Stimulated activated CD4-positive, alpha-beta T cell treated with anti-CD3 and anti-CD28 coated beads, Interleukin-1b, Interleukin-23, amount 100 ng/mL, for 48 hours (primary cell): ENCODE measurements around the gene NLGN2.
"Not testable (repeated sequence)": the region's sequence is repeated elsewhere in the genome, so short reads cannot be mapped to it uniquely, and the experiment has no call there.

Source experiments
- DNase-seq: peaks from one replicate; pipeline ENCODE4 v3.0.0-alpha.2; 2020

Gene NLGN2

GRCh38 chr17:7407485-7408251, at the start of gene NLGN2:
NLGN2 (plus strand) TSS chr17:7407845; CDS start chr17:7408256, 411 bp downstream.
- no peak for DNase-seq

GRCh38 chr17:7361906-7362305, 45.7 kb upstream of the NLGN2 start:
- DNase-seq = no peak

GRCh38 chr17:7363311-7363710, 44.3 kb upstream of the NLGN2 start:
- no peak for DNase-seq

GRCh38 chr17:7365963-7366362, 41.7 kb upstream of the NLGN2 start:
- DNase-seq = not testable (repeated sequence)

- DNase-seq = no peak
Observed at GRCh38 chr17:7367083-7367482, 40.6 kb upstream of the NLGN2 start.

DNA sequence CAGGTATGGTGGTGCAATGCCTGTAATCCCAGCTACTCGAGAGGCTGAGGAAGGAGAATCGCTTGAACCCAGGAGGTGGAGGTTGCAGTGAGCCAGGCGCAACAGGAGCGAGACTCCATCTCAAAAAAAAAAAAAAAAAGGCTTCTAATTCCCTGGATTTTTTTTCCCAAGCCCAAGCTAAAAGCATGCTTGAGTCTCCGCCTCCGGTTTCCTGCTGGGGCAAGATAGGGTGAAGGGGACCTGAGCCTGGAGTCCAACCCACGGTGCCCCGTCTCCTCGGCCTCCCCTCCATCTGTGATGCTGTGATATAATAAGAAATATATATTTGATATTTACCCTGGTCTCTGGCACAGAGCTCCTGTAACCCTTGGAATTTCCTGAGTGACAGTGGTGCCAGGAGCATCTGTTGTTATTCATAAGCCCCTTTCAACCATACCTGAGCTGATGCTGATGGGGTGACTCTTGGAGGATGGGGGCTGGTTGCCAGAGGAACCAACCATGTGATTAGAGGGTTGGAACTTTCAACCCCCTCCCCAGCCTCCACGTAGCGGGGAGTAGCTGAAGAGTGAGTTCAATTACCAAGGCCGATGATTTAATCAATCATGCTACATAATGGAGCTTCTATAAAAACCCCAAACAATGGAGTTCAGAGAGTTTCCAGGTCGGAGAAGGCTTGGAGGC, 39.6 kb upstream of the NLGN2 start:
- DNase-seq = no peak

DNA sequence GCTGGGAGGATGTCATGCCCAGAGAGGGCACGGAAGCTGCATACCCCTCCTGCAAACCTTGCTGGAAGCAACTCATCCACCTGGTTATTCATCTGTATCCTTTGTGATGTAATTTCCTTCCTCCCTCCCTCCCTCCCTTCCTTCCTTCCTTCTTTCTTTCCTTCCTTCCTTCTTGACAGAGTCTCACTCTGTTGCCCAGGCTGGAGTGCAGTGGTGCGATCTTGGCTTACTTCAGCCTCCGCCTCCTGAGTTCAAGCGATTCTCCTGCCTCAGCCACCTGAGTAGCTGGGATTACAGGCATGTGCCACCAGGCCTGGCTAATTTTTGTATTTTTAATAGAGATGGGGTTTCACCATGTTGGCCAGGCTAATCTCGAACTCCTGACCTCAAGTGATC, 39.0 kb upstream of the NLGN2 start:
- not testable (repeated sequence) for DNase-seq

DNA sequence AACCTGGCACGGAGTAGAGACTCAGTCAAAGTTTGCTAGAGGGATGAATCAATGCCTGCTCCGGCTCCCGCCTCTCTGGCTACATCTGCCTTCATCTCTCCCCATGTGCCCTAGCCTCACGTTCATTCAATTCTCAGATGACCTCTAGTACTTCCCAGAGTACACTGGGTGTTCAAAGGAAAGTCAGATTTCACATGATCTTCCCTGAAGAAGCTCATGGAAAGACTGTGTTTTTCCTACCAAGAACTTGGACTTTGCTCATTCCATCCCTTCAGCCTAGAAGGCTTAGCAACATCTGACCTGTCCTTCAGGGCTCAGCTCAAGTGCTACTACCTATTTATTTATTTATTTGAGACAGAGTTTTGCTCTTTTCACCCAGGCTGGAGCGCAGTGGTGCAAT, 37.8 kb upstream of the NLGN2 start:
- DNase-seq = no peak

DNA sequence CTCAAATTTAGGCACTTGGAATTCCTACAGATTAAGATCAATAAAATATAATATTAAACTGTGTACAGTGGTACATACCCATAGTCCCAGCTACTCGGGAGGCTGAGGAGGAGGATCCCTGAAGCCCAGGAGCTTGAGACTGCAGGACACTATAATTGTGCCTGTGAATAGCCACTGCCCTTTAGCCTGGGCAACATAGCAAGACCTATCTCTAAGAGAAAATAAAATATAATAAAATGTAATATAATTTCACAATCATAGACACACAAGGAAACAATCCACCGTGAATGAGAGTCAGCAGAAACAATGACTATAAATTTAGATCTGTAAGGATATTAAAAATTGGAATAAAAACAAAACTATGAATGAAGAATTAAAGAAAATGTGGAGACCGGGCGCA, 36.8 kb upstream of the NLGN2 start:
- DNase-seq = no peak

GRCh38 chr17:7374353-7374752, 33.3 kb upstream of the NLGN2 start:
- no peak for DNase-seq

DNA sequence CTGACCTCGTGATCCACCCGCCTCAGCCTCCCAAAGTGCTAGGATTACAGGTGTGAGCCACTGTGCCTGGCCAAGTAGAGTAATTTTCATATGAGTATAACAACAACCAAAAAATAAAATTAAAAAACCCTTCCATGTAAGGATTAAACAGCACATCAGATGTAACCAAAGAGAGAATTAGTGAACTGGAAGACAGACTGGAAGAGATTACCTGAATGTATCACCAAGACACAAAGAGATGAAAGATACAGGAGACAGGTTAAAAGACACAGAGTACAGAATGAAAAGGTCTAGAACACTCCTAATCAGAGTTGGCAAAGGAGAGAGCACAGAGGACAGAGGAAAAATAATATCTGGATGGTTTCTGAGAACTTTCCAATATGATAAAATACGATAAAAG, 28.5 kb upstream of the NLGN2 start:
- DNase-seq = no peak

GRCh38 chr17:7380321-7380720, 27.3 kb upstream of the NLGN2 start:
- DNase-seq = no peak

DNA sequence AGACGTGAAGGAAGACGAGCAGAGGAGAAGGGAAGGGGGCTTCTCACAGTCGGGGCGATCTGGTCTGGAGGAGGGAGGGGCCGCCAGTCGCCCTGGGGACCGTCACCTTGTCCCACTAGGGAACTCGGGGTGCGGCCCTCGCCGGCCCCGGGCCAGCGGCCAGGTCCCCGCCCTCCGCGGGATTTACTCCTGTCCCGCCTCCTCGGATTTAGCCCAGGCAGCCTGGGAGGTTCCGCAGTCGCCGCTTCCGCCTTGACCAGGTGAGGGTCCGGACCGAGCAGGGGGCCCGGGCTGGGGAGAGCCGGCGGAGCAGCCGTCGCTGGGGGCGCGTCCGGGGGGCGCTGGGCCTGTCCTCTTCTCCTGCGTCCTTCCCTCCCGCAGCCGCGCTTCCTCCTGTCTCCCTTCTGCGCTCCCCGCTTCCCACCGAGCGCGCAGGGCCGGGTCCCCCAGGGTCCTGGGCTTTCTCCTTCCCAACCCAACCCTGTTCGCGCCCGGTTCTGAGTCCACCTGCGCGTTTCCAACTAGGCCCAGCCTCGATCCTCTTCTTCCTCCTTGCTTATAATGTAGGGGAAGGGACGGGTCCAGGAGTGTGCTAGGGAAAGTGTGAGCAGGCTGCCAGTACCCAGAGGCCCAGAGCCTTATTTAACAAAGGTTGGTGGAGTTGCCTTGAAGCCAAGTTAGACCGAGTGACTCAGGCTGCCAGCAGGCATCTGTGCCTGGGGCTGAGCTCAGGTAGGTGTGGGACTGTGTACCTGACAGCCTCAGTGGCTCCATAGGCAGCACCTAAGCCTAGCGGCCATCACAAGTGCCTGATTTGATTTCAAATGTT, 26.6 kb upstream of the NLGN2 start, which contains the start of gene TNK1:
Gene TNK1 (plus strand): TSS at position 235 of the 829 bp plus-strand sequence. CDS start 1,838 bp downstream, outside the sequence.
- DNase-seq = no peak

DNA sequence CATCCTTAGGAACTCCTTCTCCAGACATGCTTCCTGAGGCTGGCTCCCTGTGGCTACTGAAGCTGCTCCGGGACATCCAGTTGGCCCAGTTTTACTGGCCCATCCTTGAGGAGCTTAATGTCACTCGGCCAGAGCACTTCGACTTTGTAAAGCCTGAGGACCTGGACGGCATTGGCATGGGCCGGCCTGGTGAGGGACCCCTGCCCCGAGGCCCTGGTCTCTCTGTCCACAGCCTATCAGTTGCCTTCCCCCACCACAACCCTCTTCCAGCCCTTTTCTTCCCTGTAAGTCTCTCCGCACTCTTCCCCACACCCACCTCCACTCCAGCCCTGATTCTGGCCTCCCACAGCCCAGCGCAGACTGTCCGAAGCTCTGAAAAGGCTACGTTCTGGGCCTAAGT, 24.7 kb upstream of the NLGN2 start:
- DNase-seq = no peak

DNA sequence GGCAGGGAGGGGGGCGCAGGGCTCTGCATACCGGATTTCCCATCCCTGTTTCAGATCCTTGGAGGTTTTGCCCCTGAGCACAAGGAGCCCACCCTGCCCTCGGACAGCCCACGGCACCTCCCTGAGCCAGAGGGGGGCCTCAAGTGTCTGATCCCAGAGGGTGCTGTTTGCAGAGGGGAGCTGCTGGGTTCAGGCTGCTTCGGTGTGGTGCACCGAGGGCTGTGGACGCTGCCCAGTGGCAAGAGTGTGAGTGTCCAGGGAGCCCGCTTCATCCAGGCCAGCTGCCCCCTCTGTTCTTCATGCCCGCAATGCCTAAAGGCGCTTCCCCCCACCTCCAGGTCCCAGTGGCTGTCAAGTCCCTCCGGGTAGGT, 24.3 kb upstream of the NLGN2 start:
- no peak for DNase-seq

DNA sequence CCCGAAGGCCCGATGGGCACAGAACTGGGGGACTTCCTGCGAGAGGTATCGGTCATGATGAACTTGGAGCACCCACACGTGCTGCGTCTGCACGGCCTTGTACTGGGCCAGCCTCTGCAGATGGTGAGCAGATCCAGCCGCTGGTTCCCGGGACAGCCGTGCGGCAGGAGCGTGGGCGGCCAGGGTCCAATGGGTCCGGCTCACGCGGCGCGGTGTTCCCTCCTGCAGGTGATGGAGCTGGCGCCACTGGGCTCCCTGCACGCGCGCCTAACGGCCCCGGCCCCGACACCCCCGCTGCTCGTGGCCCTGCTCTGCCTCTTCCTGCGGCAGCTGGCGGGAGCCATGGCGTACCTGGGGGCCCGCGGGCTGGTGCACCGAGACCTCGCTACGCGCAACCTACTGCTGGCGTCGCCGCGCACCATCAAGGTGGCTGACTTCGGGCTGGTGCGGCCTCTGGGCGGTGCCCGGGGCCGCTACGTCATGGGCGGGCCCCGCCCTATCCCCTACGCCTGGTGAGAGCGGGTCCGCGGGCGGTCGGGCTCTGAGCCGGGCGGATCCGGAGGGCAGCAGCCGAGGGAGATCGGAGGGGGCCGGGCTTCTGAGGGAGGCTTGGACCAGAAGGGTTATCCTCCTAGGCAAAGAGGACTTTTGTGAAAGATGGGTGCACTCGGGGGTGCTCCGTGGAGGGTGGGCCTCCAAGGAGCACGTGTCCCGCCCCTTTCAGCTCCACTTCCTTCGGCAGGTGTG, 23.7 kb upstream of the NLGN2 start:
- DNase-seq = peak; percentile 75

- DNase-seq = no peak
Observed at GRCh38 chr17:7384489-7385081, 23.1 kb upstream of the NLGN2 start.

GRCh38 chr17:7388856-7389255, 18.8 kb upstream of the NLGN2 start:
- no peak for DNase-seq

- no peak for DNase-seq
Observed at GRCh38 chr17:7389924-7390910, 17.4 kb upstream of the NLGN2 start.

DNA sequence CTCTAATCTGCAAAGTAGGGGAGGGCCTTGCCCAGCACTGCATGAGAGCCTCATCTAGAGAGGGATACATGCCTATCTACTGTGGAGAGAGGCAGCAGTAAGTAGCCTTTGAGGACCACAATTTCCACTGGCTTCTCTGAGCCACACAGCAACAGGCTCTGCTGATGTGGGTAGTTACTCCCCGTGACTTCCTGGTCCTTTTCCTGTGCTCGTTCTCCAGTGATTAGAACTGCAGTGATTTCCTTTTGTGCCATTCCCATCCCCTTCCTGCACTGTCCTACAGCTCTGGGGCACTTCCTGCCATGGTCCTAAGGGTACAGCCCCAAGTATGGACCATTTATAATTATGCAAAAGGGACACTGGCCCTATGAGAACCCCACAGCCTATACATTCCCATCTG, 16.3 kb upstream of the NLGN2 start:
- no peak for DNase-seq
